Fibroblast of skin of left quadriceps (primary cell): ENCODE measurements around the gene KIAA0232.
"Not testable (repeated sequence)": the region's sequence is repeated elsewhere in the genome, so short reads cannot be mapped to it uniquely, and the experiment has no call there.

Source experiments
- DNase-seq, 2 experiments: peaks; one replicate each; pipeline ENCODE4 v3.0.0-alpha.2; 2013; ENCODE audit warnings: low read depth in 2 of 2

Gene KIAA0232

GRCh38 chr4:6881908-6882307 is 99.4 kb downstream of the KIAA0232 start:
- no peak for DNase-seq

- DNase-seq: no peak
These were observed 101.9 kb downstream of the KIAA0232 start for GRCh38 chr4:6884341-6884870.

DNA sequence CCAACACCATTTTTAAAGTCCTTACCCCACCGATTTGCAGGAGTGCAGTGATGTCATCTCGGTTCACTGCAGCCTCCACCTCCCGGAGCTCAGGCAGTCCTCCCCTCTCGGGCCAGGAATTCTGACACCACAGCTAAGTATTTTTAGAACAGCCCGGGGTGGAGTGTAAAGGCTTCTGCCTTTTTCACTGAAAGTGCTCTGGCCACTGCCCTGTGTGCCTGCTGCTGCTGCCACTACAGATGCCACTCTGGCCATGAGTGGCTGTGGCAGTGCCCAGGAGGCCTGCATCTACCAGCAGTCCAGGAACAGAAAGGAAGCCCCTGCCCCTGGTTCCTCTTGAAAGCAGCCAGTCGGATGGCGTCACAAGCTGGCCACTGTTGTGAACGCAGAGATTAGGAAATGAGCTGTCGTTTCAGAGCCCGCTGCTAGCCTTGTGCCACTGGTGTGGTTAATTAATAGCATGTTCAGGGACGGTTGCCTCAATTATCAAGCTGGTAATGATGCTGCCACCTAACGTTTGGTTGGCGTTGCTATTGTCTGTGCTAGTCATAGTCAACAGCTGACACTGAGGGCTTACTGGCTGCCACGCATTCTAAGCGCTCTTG is 103.5 kb downstream of the KIAA0232 start:
- DNase-seq: no peak

DNA sequence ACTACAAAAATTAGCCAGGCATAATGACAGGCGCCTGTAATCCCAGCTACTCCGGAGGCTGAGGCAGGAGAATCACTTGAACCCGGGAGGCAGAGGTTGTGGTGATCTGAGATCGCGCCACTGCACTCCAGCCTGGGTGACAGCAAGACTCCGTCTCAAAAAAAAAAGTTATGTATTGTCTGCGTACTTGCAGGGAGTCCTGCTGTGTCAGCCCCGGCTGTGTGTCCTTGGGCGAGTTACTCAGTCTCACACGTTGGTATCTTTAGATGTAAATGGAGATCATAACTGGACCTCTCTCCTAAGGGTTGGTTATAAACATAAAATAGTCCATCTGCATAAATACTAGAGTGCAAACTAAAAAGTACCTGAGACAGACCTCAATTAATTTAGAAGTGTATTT is 104.4 kb downstream of the KIAA0232 start:
- DNase-seq: no peak

- no peak for DNase-seq
These were observed 105.3 kb downstream of the KIAA0232 start for GRCh38 chr4:6887591-6888371.

DNA sequence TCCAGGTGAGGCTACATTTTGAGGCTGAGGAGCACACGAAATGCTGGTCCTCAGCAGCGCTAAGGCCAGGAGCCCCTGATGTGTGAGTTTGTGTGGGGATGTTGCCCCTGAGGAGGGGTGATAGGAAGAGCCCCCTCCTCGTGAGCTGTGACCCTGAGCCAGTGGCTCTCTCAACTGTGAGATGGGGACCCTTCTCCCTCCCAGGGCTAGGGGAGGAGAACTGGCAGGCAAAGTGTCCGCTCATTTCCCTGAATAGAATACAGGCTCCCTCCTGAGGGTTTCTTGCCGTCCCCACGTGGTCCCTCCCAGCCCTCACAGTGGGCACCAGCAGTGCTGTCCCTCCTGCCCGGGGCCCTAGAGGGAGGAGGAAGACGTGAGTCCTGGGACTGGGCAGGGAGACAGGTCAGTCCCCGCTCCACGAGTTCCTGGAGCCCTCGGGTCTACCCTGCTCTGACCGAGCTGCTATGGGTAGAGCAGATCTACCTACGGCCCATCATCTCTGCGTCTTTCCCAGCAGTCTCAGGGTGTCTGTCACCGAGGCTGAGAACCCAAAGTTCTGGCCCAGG is 106.1 kb downstream of the KIAA0232 start:
- no peak for DNase-seq

DNA sequence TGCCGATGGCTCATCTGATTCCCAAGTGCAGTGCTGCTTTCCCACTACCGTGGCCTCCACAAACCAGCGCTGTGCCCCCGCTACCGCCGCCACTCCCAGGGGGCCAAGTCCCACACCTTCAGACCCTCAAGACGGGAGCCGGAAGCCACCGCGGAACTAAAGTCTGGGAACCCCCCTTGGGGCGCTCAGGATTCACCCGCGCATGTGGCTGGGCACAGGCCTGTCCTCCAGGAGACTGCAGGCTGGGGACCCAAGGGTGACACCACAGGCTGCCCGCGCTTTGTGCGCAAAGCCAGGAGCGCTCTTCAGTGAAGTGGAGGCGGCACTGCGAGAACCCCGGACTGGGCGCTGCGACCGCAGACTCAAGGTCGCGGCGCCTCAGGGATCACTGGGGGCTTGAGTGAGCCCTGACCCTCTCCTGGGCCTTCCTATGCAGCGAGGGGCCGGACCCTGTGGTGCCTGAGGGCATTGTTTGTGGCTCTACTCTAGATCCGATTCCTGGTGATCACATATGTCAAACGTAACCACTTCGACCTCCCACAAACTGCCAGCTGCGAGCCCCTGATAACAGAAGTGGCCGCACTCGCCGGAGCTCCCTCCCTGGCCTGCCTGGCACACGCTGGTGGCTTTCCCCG is 106.7 kb downstream of the KIAA0232 start:
- DNase-seq: no peak

GRCh38 chr4:6889736-6890324 is 107.3 kb downstream of the KIAA0232 start:
- DNase-seq: no peak

DNA sequence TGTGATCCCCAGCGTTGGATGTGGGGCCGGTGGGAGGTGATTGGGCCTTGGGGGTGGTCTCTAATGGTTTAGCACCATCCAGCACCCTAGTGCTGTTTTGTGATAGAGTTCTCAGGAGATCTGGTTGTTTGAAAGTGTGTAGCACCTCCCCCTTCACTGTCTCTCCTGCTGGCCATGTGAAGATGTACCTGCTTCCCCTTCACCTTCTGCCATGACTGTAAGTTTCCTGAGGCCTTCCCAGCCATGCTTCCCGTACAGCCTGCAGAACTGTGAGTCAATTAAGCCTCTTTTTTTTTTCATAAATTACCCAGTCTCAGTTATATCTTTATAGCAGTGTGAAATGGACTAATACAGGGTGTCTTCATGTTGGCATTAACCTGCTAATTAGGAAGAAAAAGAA is 107.8 kb downstream of the KIAA0232 start:
- DNase-seq: no peak

DNA sequence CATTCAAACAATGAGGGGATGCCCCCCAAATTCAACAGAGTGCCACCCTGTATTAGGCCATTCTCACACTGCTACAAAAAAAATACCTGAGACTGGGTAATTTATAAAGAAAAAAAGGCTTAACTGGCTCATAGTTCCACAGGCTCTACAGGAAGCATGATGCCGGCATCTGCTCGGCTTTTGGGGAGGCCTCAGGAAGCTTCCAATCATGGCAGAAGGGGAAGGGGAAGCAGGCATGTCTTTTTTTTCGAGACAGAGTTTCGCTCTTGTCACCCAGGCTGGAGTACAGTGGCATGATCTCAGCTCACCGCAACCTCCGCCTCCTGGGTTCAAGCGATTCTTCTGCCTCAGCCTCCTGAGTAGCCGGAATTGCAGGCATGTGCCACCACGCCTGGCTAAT is 108.4 kb downstream of the KIAA0232 start:
- DNase-seq: not testable (repeated sequence)

- DNase-seq: no peak
These were observed 109.1 kb downstream of the KIAA0232 start for GRCh38 chr4:6891436-6892170.

- DNase-seq: no peak
These were observed 109.8 kb downstream of the KIAA0232 start for GRCh38 chr4:6892190-6892908.

- no peak for DNase-seq
These were observed 110.3 kb downstream of the KIAA0232 start for GRCh38 chr4:6892909-6893202.

- no peak for DNase-seq
These were observed 111.0 kb downstream of the KIAA0232 start for GRCh38 chr4:6893449-6894085.

DNA sequence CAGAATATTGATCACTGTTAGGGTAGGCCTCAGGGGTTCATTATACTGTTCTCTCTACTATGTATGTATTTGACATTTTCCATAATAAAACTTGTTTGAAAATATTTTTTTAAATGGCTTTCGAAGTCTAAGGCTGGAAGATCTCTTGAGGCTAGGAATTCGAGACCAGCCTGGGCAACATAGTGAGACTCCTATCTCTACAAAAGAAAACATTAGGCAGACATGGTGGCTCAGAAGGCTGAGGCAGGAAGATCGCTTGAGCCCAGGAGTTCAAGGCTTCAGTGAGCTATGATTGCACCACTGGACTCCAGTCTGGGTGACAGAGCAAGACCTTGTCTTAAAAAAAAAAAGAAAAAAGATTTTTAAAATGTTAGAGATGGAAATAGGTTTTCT is 111.6 kb downstream of the KIAA0232 start:
- DNase-seq: no peak

DNA sequence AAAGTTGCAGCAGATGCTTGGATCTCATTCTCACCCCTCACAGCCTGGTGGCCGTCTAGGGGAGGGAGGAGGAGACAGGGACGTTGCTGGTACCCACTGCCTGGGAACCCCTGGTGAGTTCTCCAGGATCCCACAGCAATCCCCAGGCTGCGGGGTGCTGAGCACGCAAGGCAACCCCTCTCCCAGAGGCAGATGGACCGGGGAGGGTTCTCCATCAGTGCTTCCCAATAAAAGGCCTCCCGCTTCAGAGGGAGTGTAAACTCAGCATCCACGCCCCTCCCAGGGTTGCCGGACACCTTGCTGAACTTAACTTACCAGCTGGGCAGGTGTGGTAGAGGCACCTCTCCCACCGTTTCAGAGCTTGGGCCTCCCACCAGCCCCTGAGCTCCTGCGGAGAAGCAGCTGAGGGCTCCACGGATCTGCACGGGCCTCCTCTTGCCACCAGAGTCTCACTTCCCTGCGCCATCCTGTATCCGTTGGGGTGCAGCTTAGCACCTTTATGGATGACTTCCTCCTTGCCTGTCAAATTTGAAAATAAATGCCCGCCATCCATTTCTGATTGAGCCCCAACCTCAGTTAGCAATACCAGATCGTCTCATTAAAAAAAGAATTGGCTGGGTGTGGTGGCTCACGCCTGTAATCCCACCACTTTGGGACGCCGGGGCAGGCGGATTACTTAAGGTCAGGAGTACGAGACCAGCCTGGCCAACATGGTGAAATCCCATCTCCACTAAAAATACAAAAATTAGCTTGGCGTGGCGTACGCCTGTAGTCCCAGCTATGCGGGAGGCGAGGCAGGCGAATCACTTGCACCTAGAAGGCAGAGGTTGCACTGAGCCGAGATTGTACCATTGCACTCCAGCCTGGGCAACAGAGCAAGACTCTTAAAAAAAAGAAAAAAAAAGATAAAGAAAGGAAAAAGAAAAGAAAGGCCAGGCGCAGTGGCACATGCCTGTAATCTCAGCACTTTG is 112.3 kb downstream of the KIAA0232 start:
- DNase-seq: no peak

GRCh38 chr4:6896035-6896434 is 113.5 kb downstream of the KIAA0232 start:
- no peak for DNase-seq

DNA sequence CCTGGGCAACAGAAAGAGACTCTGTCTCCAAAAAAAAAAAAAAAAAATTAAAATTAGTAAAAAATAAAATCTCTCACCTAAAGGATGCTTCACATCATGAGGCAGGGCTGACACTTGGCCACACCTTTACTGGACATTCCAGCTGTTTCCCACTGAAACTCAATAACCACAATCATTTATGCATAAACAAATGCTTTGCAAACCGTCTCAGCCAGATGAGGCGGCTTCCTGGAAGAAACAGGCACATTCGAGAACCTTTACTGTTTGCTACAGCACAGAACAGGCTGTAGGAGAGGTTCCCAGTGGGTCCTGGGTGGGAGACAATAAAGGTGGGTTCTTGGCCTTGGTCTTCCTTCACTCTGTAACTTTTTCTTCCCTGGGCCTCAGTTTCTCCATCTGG is 116.2 kb downstream of the KIAA0232 start:
- DNase-seq: no peak

DNA sequence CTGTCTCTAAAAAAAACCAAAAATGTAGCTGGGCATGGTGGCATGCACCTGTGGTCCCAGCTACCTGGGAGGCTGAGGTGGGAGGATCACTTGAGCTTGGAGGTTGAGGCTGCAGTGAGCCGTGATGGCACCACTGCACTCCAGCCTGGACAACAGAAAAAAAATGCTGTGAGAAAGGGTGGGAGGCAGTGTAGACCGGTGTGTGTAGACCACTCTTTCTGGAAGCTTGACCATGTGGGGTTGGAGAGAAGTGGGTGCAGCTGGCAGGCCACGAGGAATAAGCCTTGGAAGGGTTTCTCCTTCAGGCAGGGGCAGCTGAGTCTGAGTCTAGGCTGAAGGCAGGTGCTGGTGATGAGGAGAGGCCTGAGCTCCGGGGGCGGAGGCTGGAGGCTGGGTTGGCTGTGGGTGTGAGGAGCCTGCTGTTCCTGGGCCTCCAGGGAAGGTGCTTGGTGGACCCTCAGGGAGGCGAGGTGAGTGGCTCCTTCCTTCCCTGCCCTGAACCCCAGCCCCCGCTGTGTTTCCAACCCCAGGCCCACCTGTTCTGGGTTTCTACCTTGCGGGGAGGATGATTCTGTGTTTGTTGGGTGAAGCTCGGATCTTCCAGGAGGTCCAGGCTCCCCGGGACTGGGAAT is 117.8 kb downstream of the KIAA0232 start:
- no peak for DNase-seq
